Activated T-cell treated with anti-CD3 and anti-CD28 coated beads for 24 hours (primary cell): ENCODE results near the gene IL13RA1.
"Not testable (repeated sequence)": the region's sequence is repeated elsewhere in the genome, so short reads cannot be mapped to it uniquely, and the experiment has no call there.

Experiments used
- DNase-seq: peaks from one replicate; pipeline ENCODE4 v3.0.0-alpha.2; 2020; ENCODE audit warnings: low read depth

The IL13RA1 gene

DNA sequence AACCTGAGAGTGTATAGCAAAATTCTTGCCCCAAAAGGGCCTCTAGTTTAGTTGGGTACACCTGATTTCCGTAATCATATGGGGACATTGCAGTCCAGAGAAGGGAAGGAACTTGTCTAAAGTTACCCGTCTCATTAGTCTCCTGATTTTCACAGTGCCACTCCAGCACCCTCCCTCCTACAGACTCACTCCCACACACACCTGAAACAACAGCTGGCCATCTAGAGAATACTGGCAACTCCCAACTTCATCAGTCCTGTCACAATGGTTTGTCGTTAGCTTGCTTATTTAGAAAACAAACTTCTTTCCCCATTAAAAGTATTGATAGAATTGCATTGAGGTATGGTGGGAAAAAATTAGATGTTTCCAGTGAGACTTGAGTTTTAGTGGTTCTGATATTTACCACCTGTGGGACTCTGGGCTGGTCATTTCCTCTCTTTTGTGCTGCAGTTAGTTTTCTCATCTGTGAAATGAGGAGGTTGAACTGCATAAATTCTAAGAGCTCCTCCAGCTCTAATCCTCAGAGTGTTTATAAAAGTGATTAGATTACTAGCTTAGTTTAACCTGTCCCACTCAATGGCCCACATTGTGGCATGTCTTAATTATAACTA, 1.7 kb downstream of the IL13RA1 start:
- no peak for DNase-seq

DNA sequence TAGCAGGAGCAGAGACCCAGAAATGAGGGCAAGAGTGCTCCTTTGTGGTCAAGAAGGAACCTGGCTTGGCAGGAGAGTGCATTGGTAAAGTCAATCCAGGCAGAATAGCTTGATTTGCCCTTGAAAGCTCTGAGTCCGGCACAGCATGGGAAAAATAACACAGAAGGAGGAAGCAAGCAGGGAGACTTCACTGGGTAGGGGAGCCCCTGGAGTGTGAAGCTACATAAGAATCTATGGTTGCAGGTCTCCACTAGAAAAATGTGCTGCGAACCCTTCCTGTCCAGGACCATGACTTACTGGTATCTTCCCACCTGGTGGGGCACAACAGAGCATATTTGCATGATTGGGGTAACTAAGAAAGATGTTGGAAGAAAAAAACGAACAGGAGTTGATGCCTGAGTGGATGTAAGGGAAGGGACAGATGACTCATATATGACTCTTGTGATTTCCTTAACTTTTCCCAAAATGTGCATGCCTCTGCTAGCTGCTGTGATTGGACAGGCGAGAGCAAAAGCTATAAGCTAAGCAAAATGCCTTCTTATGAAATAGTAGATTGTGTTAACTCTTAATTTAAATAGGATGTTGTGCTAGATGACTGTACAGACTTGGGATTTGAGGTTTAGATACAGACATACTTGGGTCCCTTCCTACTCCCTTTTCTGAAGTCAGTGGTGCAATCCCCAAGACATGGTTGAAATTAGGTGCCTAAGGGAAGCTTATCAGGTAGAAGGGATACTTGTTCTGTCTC, 3.3 kb downstream of the IL13RA1 start:
- DNase-seq = no peak

DNA sequence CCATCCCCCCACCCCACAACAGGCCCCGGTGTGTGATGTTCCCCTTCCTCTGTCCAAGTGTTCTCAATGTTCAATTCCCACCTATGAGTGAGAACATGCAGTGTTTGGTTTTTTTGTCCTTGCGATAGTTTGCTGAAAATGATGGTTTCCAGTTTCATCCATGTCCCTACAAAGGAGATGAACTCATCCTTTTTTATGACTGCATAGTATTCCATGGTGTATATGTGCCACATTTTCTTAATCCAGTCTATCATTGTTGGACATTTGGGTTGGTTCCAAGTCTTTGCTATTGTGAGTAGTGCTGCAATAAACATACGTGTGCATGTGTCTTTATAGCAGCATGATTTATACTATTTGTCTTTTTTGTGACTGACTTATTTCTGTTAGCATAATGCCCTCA, 5.1 kb downstream of the IL13RA1 start:
- DNase-seq = not testable (repeated sequence)

DNA sequence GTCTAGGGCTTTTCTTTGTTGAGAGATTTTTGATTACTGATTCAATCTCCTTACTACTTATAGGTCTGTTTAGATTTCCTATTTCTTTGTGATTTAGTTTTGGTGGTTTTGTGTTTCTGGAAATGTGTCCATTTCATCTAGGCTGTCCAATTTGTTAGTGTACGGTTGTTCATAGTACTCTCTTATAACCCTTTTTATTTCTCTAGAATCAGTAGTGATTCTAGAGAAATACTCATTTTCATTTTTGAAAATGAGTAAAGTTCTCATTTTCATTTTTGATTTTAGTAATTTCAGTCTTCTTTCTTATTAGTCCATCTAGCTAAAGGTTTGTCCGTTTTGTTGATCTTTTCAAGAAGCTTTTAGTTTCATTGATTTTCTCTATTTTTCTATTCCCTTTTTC, 7.5 kb downstream of the IL13RA1 start:
- DNase-seq = no peak

DNA sequence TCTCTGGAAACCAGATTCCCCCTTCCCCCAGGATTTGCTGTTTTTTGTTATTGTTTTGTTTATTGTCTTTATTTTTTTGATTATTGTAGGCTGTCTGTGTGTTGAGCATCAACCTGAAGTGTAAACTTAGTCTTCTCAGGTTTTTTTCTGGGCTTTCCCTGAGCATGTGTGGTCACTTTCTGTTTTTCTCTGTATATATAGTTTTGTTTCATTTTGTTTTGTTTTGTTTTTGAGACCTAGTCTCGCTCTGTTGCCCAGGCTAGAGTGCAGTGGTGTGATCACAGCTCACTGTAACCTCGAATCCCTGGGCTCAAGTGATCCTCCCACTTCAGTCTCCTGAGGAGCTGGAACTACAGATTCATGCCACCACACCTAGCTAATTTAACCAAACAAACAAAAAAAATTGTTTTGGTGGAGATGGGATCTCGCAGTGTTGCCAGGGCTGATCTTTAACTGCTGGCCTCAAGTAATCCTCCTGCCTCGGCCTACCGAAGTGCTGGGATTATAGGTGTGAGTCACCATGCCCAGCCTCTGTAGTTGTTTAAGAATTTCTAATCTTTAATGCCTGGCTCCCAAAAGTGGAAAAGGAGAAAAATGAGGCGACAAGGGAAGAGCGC, 9.1 kb downstream of the IL13RA1 start:
- no peak for DNase-seq

DNA sequence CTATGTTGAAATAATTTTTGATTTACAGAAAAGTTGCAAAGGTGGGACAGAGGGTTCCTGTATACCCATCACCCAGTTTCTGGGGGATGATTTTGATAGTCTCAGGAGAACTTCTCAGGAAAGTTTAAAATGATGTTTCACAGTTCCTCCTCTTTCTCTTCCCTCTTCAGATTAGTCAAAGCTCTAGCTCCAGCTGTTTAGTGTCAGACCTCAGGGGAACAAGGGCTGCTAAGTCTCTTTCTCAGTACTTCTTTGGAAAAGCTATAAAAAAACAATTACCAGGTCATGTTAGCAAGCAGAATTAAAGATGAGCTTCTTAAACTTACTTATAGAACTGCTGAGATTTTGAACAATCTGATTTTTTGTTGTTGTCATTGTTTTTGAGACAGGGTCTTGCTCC, 12.2 kb downstream of the IL13RA1 start:
- no peak for DNase-seq

DNA sequence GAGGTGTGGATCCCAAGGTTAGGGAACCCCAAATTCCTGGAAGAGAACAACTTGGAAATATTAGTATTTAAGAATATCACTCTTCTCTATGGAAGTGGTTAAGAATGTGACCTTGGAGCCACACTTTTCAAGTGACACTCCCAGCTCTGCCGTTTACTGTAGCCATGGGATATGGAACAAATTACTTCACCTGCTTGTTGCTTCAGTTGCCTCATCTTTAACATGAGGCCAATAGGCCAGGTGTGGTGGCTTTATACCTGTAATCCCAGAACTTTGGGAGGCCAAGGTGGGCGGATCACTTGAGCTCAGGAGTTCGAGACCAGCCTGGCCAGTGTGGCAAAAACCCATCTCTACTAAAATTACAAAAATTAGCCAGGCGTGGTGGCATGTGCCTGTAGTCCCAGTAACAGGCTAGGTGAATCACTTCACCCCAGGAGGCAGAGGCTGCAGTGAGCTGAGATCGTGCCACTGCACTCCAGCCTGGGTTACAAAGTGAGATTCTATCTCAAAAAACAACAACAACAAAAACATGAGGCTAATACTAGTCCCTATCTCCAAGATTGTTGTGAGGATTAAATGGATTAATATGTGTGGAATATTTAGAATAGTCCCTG, 13.0 kb downstream of the IL13RA1 start:
- no peak for DNase-seq

DNA sequence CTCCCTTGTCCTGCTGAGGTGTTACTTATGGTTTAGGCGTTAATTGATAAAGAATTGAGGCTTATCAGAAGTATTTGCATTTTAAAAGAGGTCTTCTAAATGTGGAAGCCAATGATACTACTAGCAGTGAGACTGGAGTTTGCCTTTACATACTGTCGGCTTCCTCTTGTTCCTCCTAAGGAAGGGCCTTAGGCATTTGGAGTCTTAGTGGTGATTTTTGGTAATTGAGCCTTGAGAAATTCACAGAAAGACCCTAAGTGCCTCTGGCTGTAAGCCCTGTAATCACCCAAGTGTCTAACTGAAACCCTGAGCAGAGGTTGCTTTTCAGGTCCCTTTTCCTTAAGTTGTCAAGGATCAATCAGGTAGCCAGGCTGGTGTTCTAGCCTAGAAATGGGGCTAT, 14.8 kb downstream of the IL13RA1 start:
- DNase-seq = no peak

DNA sequence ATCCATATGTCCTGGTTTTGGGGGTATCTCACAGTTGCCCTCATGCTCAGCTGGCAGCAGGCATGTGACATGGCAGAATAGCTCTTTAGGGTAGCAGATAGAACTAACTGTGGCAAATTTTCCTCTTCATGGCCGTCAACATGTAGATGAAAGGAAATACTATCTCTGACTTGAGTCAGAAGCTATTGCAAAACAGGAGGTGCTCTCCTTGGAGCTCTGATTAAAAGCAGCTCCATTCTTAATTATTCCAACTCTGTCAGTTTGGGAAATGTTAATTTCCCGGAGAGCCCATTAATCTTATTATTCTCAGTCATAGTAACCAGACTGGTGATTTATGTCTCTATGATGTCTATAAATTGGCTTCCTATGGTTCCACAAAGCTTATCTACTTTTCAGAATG, 18.2 kb downstream of the IL13RA1 start:
- no peak for DNase-seq

DNA sequence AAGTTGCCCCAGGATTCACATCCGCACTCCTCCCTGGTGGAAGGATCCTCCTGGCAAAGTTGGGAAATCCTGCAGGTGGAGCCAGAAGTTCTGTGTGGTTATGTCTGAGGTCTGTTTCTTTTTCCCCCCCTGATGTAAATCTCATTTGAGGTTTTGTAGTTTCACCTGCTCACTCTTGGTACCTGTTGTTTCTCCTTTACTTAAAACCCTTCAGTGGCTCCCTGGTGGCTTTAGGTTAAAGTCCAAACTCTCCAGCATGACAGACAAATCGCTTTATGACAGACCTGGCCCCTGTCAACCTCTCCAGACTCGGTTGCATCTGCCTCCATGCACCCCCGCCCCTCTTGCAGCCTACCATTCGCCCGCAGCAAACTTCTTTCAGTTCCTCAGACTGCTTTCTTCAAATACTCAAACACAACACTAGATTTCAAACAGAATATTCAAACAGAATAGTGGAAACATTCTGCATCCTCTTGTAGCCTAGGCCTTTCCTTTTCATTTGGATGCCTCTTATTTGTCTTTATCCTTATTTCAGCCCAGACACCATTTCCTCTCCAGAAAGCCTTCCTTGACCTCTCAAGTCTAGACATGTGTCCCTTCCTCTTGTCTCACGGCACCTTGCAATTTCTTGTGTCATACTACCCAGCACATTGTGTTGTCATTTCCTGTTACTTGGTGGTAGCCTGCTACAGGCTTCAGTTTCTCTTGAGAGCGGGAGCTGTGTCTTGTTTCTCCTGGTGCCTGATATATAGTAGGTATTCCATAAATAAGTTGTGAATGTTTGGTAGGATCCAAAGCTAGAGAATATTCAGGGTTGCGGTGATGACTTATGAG, 24.8 kb downstream of the IL13RA1 start:
- DNase-seq = no peak

DNA sequence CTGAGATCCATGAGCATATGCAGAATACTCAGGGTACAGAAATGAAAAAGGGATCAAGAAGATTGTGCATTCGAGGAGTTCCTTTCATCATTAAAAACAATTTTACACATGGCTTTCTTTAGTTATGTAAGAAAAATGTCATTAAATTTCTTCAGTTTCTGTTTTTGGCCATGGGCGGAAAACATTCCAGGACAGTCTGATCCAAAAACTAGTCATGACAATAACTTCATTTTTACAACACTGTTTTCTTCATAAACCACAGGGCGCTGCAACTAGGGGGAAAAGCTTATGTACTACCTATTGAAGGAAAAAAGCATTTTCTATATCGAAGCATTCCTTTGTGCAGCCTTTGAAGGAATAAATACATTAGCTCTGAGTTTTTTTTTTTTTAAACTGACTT, 28.2 kb downstream of the IL13RA1 start:
- DNase-seq = no peak

DNA sequence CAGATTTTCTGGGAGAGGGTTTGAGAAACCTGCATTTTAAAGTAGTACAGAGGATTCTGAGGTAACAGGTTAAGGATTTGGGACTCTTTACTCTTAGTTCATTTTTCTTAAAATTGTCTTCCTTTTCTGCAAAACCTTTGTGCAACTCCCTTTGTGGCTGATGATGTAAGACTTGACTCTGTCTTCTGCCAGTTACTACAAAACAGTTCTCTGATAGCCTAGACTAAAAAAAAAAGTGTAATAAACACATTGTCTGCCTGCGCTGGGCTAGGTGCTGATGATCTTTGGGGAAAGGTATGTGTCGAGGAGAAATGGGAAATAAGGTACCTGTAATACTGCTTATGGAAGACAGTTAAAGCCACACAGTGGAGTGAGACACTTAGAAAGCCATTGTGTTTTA, 28.7 kb downstream of the IL13RA1 start:
- no peak for DNase-seq

DNA sequence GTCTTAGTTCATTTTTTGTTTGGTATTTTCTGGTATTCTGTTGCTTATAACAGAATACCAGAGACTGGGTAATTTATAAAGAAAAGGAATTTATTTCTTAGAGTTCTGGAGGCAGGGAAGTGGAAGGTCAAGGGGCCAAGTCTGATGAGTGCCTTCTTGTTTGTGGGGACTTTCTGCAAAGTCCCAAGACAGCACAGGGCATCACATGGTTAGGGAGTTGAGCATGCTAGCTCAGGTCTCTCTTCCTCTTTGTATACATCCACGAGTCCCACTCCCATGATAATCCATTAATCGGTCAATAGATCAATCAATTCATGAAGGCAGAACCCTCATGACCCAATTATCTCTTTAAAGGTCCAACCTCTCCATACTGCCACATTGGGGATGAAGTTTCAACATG, 31.1 kb downstream of the IL13RA1 start:
- DNase-seq = no peak

DNA sequence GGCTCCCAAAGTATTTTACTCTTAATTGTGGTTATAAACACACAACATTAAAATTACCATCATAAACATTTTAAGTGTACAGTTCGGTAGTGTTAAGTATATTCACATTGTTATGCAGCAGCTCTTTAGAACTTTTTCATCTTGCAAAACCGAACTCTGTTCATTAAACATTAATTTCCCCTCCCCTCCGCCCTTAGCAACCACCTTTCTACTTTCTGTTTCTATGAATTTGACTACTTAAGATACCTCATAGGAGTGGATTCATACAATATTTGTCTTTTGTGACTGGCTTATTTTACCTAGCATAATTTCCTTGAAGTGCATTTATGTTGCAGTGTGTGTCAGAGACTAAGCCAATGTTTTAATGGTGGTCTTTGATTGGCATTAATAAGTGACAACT, 32.6 kb downstream of the IL13RA1 start:
- no peak for DNase-seq

DNA sequence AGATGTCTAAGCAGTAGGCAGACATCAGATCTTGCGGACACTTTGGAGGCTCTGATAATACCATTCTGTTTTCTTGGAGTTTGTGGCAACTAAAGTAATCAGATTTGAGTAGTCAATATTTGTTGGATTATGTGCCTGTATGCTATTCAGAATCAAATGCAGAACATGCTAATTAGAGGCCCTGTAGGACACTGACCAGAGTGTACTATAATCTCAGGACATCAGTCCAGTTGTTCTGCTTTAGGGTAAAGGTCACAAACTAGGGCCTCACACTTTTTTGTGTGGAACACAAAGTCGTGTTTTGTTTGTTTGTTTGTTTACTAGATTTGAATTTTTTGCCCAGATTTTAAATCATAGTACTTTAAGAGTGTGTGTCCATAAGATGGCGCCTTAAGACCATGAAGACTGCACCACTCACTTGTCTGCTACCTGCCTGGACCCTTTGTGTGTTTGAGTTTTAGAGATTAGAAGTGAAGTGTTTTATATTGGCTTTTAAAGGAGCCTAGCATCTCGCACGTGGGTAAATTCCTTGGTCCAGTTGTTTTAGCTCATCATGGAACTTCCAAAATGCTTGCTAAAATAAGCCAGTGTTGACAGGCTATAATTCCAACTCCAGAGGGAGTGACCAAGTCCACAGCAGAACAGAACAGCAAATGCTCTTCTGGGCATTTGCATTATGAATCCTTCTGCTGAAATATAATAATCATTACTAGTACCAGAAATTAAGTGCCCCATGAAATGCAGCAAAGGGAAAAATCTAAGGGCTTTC, 34.7 kb downstream of the IL13RA1 start:
- DNase-seq = no peak

DNA sequence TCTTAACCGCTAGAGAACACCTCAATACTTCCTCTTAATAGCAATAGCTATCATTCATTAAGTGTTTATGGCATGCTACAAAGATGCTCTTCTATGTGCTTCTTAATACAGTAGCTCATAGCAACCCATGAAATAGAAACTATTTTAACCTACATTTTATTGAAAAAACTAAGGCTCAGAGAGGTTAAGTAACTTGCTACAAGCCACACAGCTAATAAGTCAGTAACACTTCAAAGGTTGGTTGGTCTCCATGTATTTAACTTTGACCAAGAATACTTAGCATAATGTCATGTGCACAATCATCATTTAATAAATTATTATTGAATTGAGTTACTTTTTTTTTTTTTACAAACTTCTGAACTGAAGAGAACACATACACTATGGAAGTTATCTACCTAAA, 36.1 kb downstream of the IL13RA1 start:
- no peak for DNase-seq

DNA sequence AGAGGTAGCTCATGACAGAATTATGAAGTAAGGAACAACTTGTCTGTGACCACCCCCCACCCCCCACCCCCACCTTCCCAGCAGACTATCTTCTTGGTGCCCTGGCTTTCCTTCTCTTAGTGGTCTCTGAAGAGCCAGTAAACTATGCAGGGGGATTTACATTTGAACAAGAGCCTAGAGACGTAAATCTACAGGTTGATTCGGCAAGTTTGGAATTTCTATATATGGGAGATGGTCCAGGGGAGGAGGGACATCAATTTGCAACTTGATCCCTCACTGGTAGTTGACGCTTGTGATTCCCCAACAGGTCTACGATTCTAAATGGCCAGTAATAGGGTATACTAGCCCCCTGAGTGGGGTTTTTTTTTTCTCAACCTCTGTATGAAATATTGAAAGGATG, 36.7 kb downstream of the IL13RA1 start:
- no peak for DNase-seq

DNA sequence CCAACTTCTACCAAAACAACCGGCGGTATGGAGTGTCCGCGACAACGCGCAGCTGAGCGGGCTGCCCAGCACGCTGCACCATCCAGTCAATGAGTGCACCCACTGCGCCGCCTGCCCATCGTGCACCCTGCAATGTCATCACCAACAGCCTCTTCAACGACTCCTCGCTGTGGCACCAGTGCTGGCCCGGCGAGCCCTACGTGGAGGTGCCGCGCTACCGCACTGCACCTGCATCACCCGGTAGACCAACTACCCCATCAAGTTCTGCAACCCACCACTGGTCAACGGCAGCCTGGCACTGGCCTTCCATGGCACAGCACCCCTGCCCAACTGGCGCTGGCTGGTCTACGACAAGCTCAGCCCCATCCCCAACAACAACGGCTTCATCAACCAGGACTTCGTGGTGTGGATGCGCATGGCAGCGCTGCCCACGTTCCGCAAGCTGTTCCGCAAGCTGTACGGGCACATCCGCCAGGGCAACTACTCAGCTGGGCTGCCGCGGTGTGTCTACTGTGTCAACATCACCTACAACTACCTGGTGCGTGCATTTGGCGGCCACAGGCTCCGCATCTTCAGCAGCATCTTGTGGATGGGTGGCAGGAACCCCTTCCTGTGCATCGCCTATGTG, 42.8 kb downstream of the IL13RA1 start:
- no peak for DNase-seq

DNA sequence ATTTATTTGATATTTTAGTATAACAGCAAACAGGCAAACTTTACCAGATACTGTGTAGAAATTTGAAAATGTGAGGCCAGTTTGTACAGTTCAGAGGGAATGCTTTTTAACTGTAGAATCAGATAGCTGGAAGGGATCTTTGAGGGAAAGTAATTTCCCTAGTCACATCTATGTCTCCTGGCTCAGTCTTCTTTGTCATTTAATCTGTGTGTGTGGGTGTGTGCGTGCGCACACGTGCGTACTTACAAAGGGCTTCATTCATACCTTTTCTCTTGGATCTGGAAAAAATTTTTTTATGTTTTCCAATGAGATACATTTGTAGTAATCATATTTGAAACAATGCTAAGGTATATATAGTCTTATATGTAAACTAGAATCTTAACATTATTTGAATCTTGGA, 44.6 kb downstream of the IL13RA1 start:
- no peak for DNase-seq

DNA sequence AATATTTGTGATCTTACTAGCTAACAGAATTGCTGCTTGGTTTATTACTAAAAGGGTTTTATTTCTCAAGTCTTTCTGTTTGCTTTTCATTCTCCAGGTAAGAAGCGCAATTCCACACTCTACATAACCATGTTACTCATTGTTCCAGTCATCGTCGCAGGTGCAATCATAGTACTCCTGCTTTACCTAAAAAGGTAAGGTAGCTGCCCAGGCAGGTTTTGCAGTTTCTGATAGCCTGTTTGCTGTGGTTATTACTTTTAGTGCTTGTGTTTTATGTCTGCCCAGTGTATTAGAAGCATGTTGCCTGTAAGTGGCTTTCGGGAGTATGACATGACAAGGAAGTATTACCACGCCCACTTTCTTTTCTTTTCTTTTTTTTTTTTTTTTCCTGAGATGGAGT, 46.4 kb downstream of the IL13RA1 start:
- no peak for DNase-seq

DNA sequence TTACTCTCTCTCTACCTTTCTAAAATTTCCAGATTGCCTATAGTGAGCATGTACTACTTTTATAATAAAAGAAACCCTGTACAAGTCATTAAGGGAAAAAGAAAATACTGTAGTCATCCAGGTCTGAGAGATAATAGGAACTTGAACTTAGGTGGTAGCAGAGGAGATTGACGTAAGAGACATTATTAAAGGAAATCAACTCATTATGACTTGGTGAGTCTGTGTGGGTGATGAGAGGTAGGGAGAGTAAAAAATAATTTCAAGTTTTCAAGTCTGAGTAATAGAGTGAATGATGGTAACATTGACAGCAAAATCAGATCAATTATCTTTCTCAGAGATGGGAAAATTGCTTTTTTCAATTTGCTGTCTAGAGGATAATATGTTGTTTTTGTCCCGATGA, 52.2 kb downstream of the IL13RA1 start:
- DNase-seq = no peak
